Esophagus squamous epithelium (tissue), 5 donors: ENCODE results near the gene MRPS27. TPM values are rescaled to one million over a fixed set of nuclear protein-coding genes. Genes with fewer than 3 reads are reported as not detected.
"Not testable (repeated sequence)": the region's sequence is repeated elsewhere in the genome, so short reads cannot be mapped to it uniquely, and the experiment has no call there.

Experiments
- DNase-seq: peaks from one replicate; lab custom pipeline; 2025; lab: John Stamatoyannopoulos, UW
- H3K27ac ChIP-seq, 4 donors: fragments of 200-600 bp; sonication (generic); one replicate each; pipeline ENCODE4 v1.5.1; 2016 to 2019; ENCODE audit warnings: mild to moderate bottlenecking in 1 of 4
- H3K27me3 ChIP-seq, 4 donors: fragments of 200-600 bp; sonication (generic); 1 replicate in 3 of 4; 2 replicates in 1 of 4; pipeline versions ENCODE4 v1.5.1 to v1.6.0; 2017 to 2021; ENCODE audit warnings: antibody characterized with exemption in 1 of 4
- H3K36me3 ChIP-seq, 3 donors: fragments of 200-600 bp; sonication (generic); one replicate each; pipeline ENCODE4 v1.5.1; 2016 to 2019
- H3K4me1 ChIP-seq, 3 donors: fragments of 200-600 bp; sonication (generic); one replicate each; pipeline ENCODE4 v1.5.1; 2017 to 2019
- H3K4me3 ChIP-seq, 4 donors: fragments of 200-600 bp; sonication (generic); 1 replicate in 3 of 4; 2 replicates in 1 of 4; pipeline ENCODE4 v1.5.1; 2016 to 2019; ENCODE audit warnings: mild to moderate bottlenecking in 2 of 4, moderate library complexity in 1 of 4
- H3K9me3 ChIP-seq, 3 donors: fragments of 200-600 bp; sonication (generic); one replicate each; pipeline ENCODE4 v1.5.1; 2016 to 2019
- POLR2A ChIP-seq, 4 donors: fragments of 450-650 bp; IDR thresholded peaks; one replicate each; pipeline ENCODE4 v1.6.1; 2017; ENCODE audit warnings: antibody characterized with exemption in 4 of 4, mild to moderate bottlenecking in 4 of 4, moderate library complexity in 3 of 4
- WGBS, 2 donors: methylation state at CpG; one replicate each; pipeline ENCODE4 v1.1.5; 2018; 5-methylcytosine and 5-hydroxymethylcytosine counted together
- intact Hi-C: fragments of 100-400 bp; cut with DNase I; formaldehyde crosslinking; loops from one replicate; pipeline ENCODE4 v1.15.0; 2022
- total RNA-seq, 4 donors: library from RNA; depleted of rRNA; stranded (reverse); fragments of >200 nt; gene quantifications; one replicate each; pipeline ENCODE4 v1.1.0, GENCODE V29; 2016
- TF ChIP-seq, protein P1 (sequence below), 6 experiments: fragments of 450-650 bp in 4 of 6; fragments of 200-600 bp in 2 of 6; sonication (generic) in 2 of 6; IDR thresholded peaks; one replicate each; pipeline ENCODE4 v1.5.1; 2016 to 2019; ENCODE audit warnings: antibody characterized with exemption in 6 of 6, mild to moderate bottlenecking in 4 of 6, moderate library complexity in 4 of 6
- donor health status: DM: yes; HTN: yes; CAD: no.

Gene MRPS27
- total RNA-seq, 4 donors from 2014 or later: 33.7 to 60.0 (median 53.9) TPM

DNA sequence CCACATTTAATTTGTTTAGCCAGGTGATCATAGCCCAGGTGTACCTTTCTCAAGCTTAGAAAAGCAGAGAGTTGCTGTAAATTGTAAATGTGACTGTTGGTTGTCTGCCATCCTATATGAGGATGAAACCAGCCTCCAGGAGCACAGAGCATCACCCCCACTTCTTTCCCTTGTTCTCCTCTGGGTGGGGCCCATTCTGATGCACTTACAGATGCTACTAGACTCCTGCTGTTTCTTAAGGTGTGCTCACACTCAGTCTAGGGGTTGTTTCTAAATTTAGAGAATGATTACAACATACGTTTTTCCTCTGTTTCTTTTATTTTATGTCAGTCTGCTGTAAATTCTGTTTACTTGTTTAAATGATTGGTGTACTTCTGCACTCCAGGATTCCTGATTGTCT lies 10.7 kb upstream of the MRPS27 start:
- Histone ChIP-seq H3K4me3 (no peak overlapping the region), H3K36me3 (peaks cover 0 to 63% (median 0%) of the 10 kb centered on the region in 3 donors), H3K4me1 (peaks cover 0 to 21% (median 4%) of the 10 kb centered on the region in 3 donors), H3K27ac (no peak overlapping the region), H3K9me3 (no peaks in the 10 kb centered on the region), H3K27me3 (no peaks in the 10 kb centered on the region)
- 79 to 84% methylated on average over 1 of the region's 1 CpG for WGBS, 2 donors
- DNase-seq: no peak
- intact Hi-C loops: no loop called here
- TF ChIP-seq POLR2A (IDR thresholded peaks at IDR 0.05): no peak
- TF ChIP-seq, protein P1, sequence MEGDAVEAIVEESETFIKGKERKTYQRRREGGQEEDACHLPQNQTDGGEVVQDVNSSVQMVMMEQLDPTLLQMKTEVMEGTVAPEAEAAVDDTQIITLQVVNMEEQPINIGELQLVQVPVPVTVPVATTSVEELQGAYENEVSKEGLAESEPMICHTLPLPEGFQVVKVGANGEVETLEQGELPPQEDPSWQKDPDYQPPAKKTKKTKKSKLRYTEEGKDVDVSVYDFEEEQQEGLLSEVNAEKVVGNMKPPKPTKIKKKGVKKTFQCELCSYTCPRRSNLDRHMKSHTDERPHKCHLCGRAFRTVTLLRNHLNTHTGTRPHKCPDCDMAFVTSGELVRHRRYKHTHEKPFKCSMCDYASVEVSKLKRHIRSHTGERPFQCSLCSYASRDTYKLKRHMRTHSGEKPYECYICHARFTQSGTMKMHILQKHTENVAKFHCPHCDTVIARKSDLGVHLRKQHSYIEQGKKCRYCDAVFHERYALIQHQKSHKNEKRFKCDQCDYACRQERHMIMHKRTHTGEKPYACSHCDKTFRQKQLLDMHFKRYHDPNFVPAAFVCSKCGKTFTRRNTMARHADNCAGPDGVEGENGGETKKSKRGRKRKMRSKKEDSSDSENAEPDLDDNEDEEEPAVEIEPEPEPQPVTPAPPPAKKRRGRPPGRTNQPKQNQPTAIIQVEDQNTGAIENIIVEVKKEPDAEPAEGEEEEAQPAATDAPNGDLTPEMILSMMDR (IDR thresholded peaks at IDR 0.05): no peak

DNA sequence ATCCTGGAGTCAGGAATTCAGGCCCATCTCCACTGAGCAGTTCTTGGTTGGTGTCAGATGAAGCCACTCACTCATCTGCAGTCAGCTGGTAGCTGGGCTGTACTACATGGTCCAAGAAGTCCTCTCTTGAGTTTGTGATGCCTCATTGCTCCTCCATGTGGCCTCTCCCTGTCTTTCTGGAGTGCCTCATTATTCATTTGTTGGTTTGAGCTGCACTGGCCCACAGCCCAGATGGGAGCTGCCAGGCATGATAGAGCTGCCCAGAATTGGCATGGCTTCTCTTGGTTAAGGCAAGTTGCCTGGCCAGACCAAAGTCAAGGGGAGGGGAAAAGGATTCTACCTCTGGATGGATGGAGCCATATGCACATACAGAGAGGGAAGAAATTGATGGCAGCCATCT lies 8.1 kb upstream of the MRPS27 start:
- Histone ChIP-seq H3K4me3 (no peak overlapping the region), H3K27ac (peak overlapping the region in 2 of 4 donors; percentile 2 to 30), H3K36me3 (peaks cover 0 to 77% (median 0%) of the 10 kb centered on the region in 3 donors), H3K27me3 (no peaks in the 10 kb centered on the region), H3K9me3 (no peaks in the 10 kb centered on the region), H3K4me1 (peaks cover 0 to 36% (median 7%) of the 10 kb centered on the region in 3 donors)
- intact Hi-C loops: no loop called here
- no peak for TF ChIP-seq POLR2A (IDR thresholded peaks at IDR 0.05)
- TF ChIP-seq, protein P1 (IDR thresholded peaks at IDR 0.05): no peak
- DNase-seq: no peak

DNA sequence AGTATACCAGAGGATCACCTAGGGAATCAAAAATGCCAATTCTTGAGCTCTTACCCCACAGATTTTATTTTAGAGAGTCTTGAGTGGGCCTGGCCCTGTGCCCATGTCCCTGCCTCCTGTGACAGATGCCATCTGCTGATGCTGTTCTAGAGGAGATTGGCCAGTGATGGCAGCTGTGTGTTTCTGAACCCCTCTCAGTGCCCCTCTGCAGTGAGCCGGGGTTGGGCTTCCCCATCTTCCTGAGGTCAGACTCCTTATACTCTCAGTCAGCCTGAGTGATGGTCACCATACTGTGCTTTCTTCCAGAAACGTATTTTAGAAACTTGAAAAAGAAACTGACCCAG lies 6.2 kb upstream of the MRPS27 start:
- intact Hi-C loops: no loop called here
- no peaks in the 10 kb centered on the region for H3K27me3 ChIP-seq
- no peaks in the 10 kb centered on the region for H3K9me3 ChIP-seq
- WGBS, 2 donors: 61 to 70% methylated on average over 2 of the region's 2 CpGs
- TF ChIP-seq, protein P1 (IDR thresholded peaks at IDR 0.05): no peak
- TF ChIP-seq POLR2A (IDR thresholded peaks at IDR 0.05): no peak
- peaks cover 0 to 76% (median 0%) of the 10 kb centered on the region in 3 donors for H3K36me3 ChIP-seq
- DNase-seq: no peak
- peaks cover 0 to 42% (median 8%) of the 10 kb centered on the region in 3 donors for H3K4me1 ChIP-seq
- H3K27ac ChIP-seq: peak overlapping the region in 3 of 4 donors; percentile 23 to 54 (median 45)
- no peak overlapping the region for H3K4me3 ChIP-seq

DNA sequence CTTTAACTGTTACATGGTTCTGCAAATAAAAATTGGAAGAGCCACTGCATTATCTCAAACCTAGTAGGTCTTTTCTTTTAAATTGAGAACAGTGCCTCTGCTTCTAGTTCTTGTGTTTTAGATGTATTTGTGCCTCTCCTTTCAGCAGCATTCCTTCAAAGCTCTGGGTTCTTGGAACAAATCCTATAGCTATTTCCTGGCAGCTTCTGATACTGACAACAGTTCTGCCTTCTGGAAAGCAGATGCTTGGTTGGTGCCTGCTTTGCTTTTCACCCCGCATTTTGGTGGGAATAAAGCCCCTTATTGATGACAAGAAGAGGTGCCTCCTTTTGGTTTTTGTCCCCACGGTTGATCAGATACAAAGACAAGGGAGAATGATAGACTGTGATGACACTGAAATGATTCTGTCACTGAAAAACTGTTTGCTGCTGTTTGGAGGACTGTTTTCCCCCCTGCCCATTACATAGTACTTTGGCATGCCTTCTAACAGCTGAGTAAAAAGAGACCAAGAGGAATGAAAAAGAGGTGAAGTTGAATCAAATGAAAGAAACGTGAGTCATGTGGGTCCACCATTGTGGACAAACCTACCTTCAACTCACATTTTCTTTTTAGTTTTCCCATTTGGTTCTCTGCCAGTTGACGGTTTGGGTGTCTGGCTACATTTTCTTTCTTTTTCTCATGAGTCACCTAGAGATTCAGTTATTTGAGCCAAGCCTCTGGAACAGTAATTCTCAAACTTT lies 5.7 kb upstream of the MRPS27 start:
- H3K27ac ChIP-seq: peak overlapping the region in 3 of 4 donors; percentile 23 to 54 (median 52)
- intact Hi-C loops: no loop called here
- no peak overlapping the region for H3K4me3 ChIP-seq
- DNase-seq: no peak
- no peaks in the 10 kb centered on the region for H3K27me3 ChIP-seq
- no peak for TF ChIP-seq POLR2A (IDR thresholded peaks at IDR 0.05)
- TF ChIP-seq, protein P1 (IDR thresholded peaks at IDR 0.05): no peak
- WGBS, 2 donors: 33 to 47% methylated on average over 4 of the region's 4 CpGs
- peaks cover 0 to 47% (median 13%) of the 10 kb centered on the region in 3 donors for H3K4me1 ChIP-seq
- H3K36me3 ChIP-seq: peaks cover 0 to 70% (median 0%) of the 10 kb centered on the region in 3 donors
- H3K9me3 ChIP-seq: no peaks in the 10 kb centered on the region

DNA sequence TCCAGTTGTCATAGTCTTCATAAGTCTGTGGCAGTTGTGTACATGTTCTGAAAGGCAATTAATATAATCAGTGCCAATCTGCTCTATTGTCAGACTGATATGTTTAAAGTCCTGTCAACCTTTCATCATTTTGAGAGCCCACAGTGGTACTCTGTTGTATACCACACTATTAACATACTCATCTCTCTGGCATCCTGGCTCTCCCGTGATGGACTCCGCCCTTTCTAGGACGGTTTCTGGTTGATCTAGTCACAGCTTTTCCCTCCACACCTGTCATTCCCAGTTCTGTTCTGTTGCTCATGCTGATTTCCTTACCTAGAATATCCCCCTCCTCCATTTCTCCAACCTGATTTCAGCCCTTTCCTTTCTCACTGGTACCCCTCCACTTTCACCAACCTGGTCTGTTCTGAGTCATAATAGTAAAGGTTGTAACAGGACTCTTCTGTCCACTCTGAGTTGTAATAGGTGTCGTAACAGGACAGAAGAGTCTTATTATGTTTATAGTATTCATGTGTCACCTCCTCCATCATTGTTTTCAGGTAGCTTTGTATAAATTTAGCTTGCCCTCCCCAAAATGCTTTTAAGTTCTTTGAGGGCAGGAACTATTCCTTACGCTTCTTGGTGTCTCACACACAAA lies 4.3 kb upstream of the MRPS27 start:
- TF ChIP-seq POLR2A (IDR thresholded peaks at IDR 0.05): no peak
- TF ChIP-seq, protein P1 (IDR thresholded peaks at IDR 0.05): no peak
- peaks cover 0 to 56% (median 0%) of the 10 kb centered on the region in 3 donors for H3K36me3 ChIP-seq
- no peak for DNase-seq
- intact Hi-C loops: no loop called here
- H3K9me3 ChIP-seq: no peaks in the 10 kb centered on the region
- H3K27me3 ChIP-seq: no peaks in the 10 kb centered on the region
- H3K4me1 ChIP-seq: peaks cover 0 to 55% (median 14%) of the 10 kb centered on the region in 3 donors
- H3K4me3 ChIP-seq: no peak overlapping the region
- H3K27ac ChIP-seq: no peak overlapping the region
- 63 to 79% methylated on average over 5 of the region's 5 CpGs for WGBS, 2 donors

DNA sequence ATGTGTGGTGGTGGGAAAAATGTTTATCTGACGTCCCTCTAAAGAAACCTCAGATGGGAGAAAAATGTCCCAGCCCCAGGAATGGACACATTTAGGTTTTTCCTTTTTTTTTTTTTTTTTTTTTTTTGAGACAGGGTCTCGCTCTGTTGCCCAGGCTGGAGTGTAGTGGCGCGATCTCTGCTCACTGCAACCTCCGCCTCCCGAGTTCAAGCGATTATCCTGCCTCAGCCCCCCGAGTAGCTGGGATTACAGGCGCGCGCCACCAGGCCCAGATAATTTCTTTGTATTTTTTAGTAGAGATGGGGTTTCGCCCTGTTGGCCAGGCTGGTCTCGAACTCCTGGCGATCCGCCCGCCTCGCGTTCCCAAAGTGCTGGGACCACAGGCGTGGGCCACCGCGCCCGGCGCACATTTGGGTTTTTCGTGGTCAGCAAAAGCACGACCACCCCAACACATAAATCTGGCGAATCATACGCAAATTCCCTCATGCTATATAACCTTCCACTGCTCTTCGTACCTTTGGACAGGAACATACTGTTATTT lies 535 bp downstream of the MRPS27 start:
- WGBS, 2 donors: 8 to 12% methylated on average over 14 to 27 of the region's 28 CpGs
- H3K27me3 ChIP-seq, intact Hi-C loops, H3K9me3 ChIP-seq, DNase-seq: not testable (repeated sequence)
- Histone ChIP-seq H3K27ac (peak overlapping the region; percentile 80 to 89 (median 87)), H3K4me1 (peaks cover 0 to 56% (median 20%) of the 10 kb centered on the region in 3 donors), H3K4me3 (peak overlapping the region; percentile 74 to 96 (median 88)), H3K36me3 (peaks cover 0 to 30% (median 0%) of the 10 kb centered on the region in 3 donors)
